Central memory CD4-positive, alpha-beta T cell (primary cell): ENCODE measurements around the gene PIWIL1.

Experiments
- DNase-seq: peaks from one replicate; pipeline ENCODE4 v3.0.0; 2022

PIWIL1 gene

GRCh38 chr12:130336723-130337487 lies 782 bp upstream of the PIWIL1 start:
- DNase-seq, result no peak

GRCh38 chr12:130338794-130339601 lies 1.3 kb downstream of the PIWIL1 start:
- DNase-seq, result no peak

GRCh38 chr12:130339951-130340350 lies 2.3 kb downstream of the PIWIL1 start:
- no peak for DNase-seq

- no peak for DNase-seq
These were observed 4.8 kb downstream of the PIWIL1 start for GRCh38 chr12:130342442-130342841.

GRCh38 chr12:130342842-130343241 lies 5.2 kb downstream of the PIWIL1 start:
- no peak for DNase-seq

- DNase-seq, result no peak
These were observed 6.8 kb downstream of the PIWIL1 start for GRCh38 chr12:130344529-130344928.

- DNase-seq, result no peak
These were observed 7.6 kb downstream of the PIWIL1 start for GRCh38 chr12:130345292-130345691.

GRCh38 chr12:130347588-130347987 lies 9.9 kb downstream of the PIWIL1 start:
- DNase-seq, result no peak

- DNase-seq, result no peak
These were observed 13.0 kb downstream of the PIWIL1 start for GRCh38 chr12:130350715-130351114.

- DNase-seq, result no peak
These were observed 13.6 kb downstream of the PIWIL1 start for GRCh38 chr12:130351326-130351725.

GRCh38 chr12:130353081-130353480 lies 15.4 kb downstream of the PIWIL1 start:
- DNase-seq, result no peak

- no peak for DNase-seq
These were observed 16.7 kb downstream of the PIWIL1 start for GRCh38 chr12:130354407-130354806.

GRCh38 chr12:130356222-130356621 lies 18.5 kb downstream of the PIWIL1 start:
- no peak for DNase-seq

GRCh38 chr12:130357241-130357640 lies 19.6 kb downstream of the PIWIL1 start:
- DNase-seq, result no peak

GRCh38 chr12:130357729-130358330 lies 20.1 kb downstream of the PIWIL1 start:
- DNase-seq, result no peak

- no peak for DNase-seq
These were observed 24.4 kb downstream of the PIWIL1 start for GRCh38 chr12:130362060-130362459.

GRCh38 chr12:130364578-130364977 lies 26.9 kb downstream of the PIWIL1 start:
- DNase-seq, result no peak

- DNase-seq, result no peak
These were observed 28.5 kb downstream of the PIWIL1 start for GRCh38 chr12:130366159-130366558.

GRCh38 chr12:130367003-130367402 lies 29.3 kb downstream of the PIWIL1 start:
- DNase-seq, result no peak

- DNase-seq, result no peak
These were observed 29.8 kb downstream of the PIWIL1 start for GRCh38 chr12:130367523-130367922.

GRCh38 chr12:130369816-130370215 lies 32.1 kb downstream of the PIWIL1 start:
- no peak for DNase-seq

- DNase-seq, result no peak
These were observed 33.6 kb downstream of the PIWIL1 start for GRCh38 chr12:130371296-130371695.

GRCh38 chr12:130372936-130373335 lies 35.2 kb downstream of the PIWIL1 start:
- DNase-seq, result no peak

- DNase-seq, result no peak
These were observed 36.4 kb downstream of the PIWIL1 start for GRCh38 chr12:130374083-130374482.
